Neural cell (in vitro differentiated cells): ENCODE data around the gene DUS1L. TPM values are rescaled to one million over a fixed set of nuclear protein-coding genes. Genes with fewer than 3 reads are reported as not detected.

Experiments used
- H2AFZ ChIP-seq: fragments of 200-600, 300-800 bp; sonication (generic), shearing (Covaris generic); 2 replicates; pipeline ENCODE4 v1.6.0; 2014; ENCODE audit warnings: low read depth, mild to moderate bottlenecking, antibody characterized with exemption, low read length, moderate library complexity
- H3F3A ChIP-seq: fragments of 200-600 bp; shearing (Covaris generic); 2 replicates; pipeline ENCODE4 v1.6.1; 2016; ENCODE audit warnings: mild to moderate bottlenecking, moderate library complexity, mixed read lengths, antibody characterized with exemption, low read length; ENCODE audit not compliant: insufficient read depth, poor library complexity, severe bottlenecking
- H3K27ac ChIP-seq: fragments of 200-600, 300-800 bp; sonication (generic), shearing (Covaris generic); 2 replicates; pipeline ENCODE4 v1.5.1; 2014; ENCODE audit warnings: mild to moderate bottlenecking, low read length, moderate library complexity
- H3K27me3 ChIP-seq: fragments of 300-800, 200-600 bp; sonication (generic), shearing (Covaris generic); 2 replicates; pipeline ENCODE4 v1.6.0; 2014; ENCODE audit warnings: mild to moderate bottlenecking, low read depth, low read length, moderate library complexity; ENCODE audit not compliant: insufficient read depth
- H3K36me3 ChIP-seq: fragments of 300-800, 200-600 bp; sonication (generic), shearing (Covaris generic); 2 replicates; pipeline ENCODE4 v1.5.1; 2014; ENCODE audit warnings: mild to moderate bottlenecking, antibody characterized with exemption, low read length, moderate library complexity; ENCODE audit not compliant: insufficient read depth
- H3K4me2 ChIP-seq: fragments of 300-800, 200-600 bp; sonication (generic), shearing (Covaris generic); 2 replicates; pipeline ENCODE4 v1.6.0; 2014; ENCODE audit warnings: mild to moderate bottlenecking, low read length
- H3K4me3 ChIP-seq: fragments of 300-800, 200-600 bp; sonication (generic), shearing (Covaris generic); 2 replicates; pipeline ENCODE4 v1.5.1; 2014; ENCODE audit warnings: mild to moderate bottlenecking, low read length, moderate library complexity
- H3K79me2 ChIP-seq: fragments of 200-600 bp; shearing (Covaris generic); replicated peaks from 2 replicates; pipeline ENCODE4 v1.6.0; 2014; ENCODE audit warnings: mild to moderate bottlenecking, low read length, moderate library complexity; ENCODE audit not compliant: insufficient read depth
- H3K9ac ChIP-seq: fragments of 300-800, 200-600 bp; sonication (generic), shearing (Covaris generic); 2 replicates; pipeline ENCODE4 v1.6.1; 2016; ENCODE audit warnings: mild to moderate bottlenecking, low read length, mixed read lengths
- H3K9me2 ChIP-seq: fragments of 200-600 bp; shearing (Covaris generic); 2 replicates; pipeline ENCODE4 v1.6.1; 2016; ENCODE audit warnings: mild to moderate bottlenecking, low read length, mixed read lengths; ENCODE audit not compliant: insufficient read depth
- H3K9me3 ChIP-seq: fragments of 200-600, 300-800 bp; sonication (generic), shearing (Covaris generic); 2 replicates; pipeline ENCODE4 v1.6.1; 2016; ENCODE audit warnings: mild to moderate bottlenecking, mixed run types, low read length, moderate library complexity, mixed read lengths
- H4K20me1 ChIP-seq: fragments of 200-600 bp; shearing (Covaris generic); 2 replicates; pipeline ENCODE4 v1.6.1; 2016; ENCODE audit warnings: mild to moderate bottlenecking, mixed run types; ENCODE audit not compliant: insufficient read depth
- CTCF ChIP-seq: fragments of 450-650 bp; IDR thresholded peaks from 2 replicates; pipeline ENCODE4 v1.5.1; 2014; ENCODE audit warnings: antibody characterized with exemption, mild to moderate bottlenecking, moderate library complexity; ENCODE audit not compliant: poor library complexity, severe bottlenecking
- EP300 ChIP-seq: fragments of 450-650 bp; conservative IDR thresholded peaks from 2 replicates; pipeline ENCODE4 v1.6.1; 2014; ENCODE audit warnings: antibody characterized with exemption, mild to moderate bottlenecking, moderate library complexity; ENCODE audit not compliant: poor library complexity, severe bottlenecking
- EZH2 ChIP-seq: fragments of 200-600, 300-800 bp; shearing (Covaris generic), sonication (generic); IDR thresholded peaks from 2 replicates; pipeline ENCODE4 v1.6.1; 2014; ENCODE audit warnings: antibody characterized with exemption, low read length, borderline replicate concordance, mild to moderate bottlenecking; ENCODE audit not compliant: insufficient read depth, poor library complexity, severe bottlenecking
- MXI1 ChIP-seq: fragments of 450-650 bp; conservative IDR thresholded peaks from 2 replicates; pipeline ENCODE4 v1.6.1; 2014; ENCODE audit warnings: antibody characterized with exemption, mild to moderate bottlenecking; ENCODE audit not compliant: poor library complexity, severe bottlenecking
- POLR2AphosphoS5 ChIP-seq: IDR thresholded peaks from 2 replicates; pipeline ENCODE4 v1.6.1; 2012
- RAD21 ChIP-seq: fragments of 450-650 bp; conservative IDR thresholded peaks from 2 replicates; pipeline ENCODE4 v1.6.1; 2014; ENCODE audit warnings: antibody characterized with exemption, mild to moderate bottlenecking, moderate library complexity
- REST ChIP-seq: IDR thresholded peaks from 2 replicates; pipeline ENCODE4 v1.6.1; 2012; ENCODE audit warnings: borderline replicate concordance
- SMC3 ChIP-seq: fragments of 450-650 bp; conservative IDR thresholded peaks from 2 replicates; pipeline ENCODE4 v1.6.1; 2014; ENCODE audit warnings: antibody characterized with exemption, mild to moderate bottlenecking, moderate library complexity; ENCODE audit not compliant: poor library complexity
- TAF1 ChIP-seq: IDR thresholded peaks from 2 replicates; pipeline ENCODE4 v1.6.1; 2012; ENCODE audit warnings: low read depth
- polyA plus RNA-seq: library from polyadenylated mRNA; depleted of rRNA; stranded (reverse); fragments of >200 nt; gene quantifications from 2 replicates; pipeline ENCODE4 v1.2.3, GENCODE V29; 2014

DUS1L gene
- polyA plus RNA-seq, 1 donor from 2014 or later: 100 TPM

GRCh38 chr17:82077617-82078358 is 12.2 kb upstream of the DUS1L start:
- Histone ChIP-seq H3K9me3 (no peaks in the 10 kb centered on the region), H3K9ac (no peak overlapping the region), H3K36me3 (no peaks in the 10 kb centered on the region), H3K27ac (no peak overlapping the region), H3K4me2 (no peak overlapping the region), H4K20me1 (no peaks in the 10 kb centered on the region), H3K4me3 (no peak overlapping the region), H3F3A (no peaks in the 10 kb centered on the region), H3K27me3 (no peaks in the 10 kb centered on the region), H2AFZ (no peak overlapping the region), H3K79me2 (no peaks in the 10 kb centered on the region), H3K9me2 (no peaks in the 10 kb centered on the region)
- TF ChIP-seq RAD21 (no peak), REST (no peak), TAF1 (no peak), SMC3 (no peak), MXI1 (no peak), CTCF (no peak), EZH2 (no peak), EP300 (no peak), POLR2AphosphoS5 (no peak)

- Histone ChIP-seq H3F3A (no peaks in the 10 kb centered on the region), H4K20me1 (no peaks in the 10 kb centered on the region), H3K9ac (no peak overlapping the region), H3K9me3 (no peaks in the 10 kb centered on the region), H3K27ac (no peak overlapping the region), H3K27me3 (no peaks in the 10 kb centered on the region), H3K79me2 (no peaks in the 10 kb centered on the region), H2AFZ (no peak overlapping the region), H3K9me2 (no peaks in the 10 kb centered on the region), H3K4me2 (no peak overlapping the region), H3K36me3 (no peaks in the 10 kb centered on the region), H3K4me3 (no peak overlapping the region)
- TF ChIP-seq SMC3: no peak
- no peak for TF ChIP-seq CTCF
- no peak for TF ChIP-seq EZH2
- TF ChIP-seq TAF1: no peak
- TF ChIP-seq EP300: no peak
- no peak for TF ChIP-seq POLR2AphosphoS5
Measured at GRCh38 chr17:82076785-82077591, 11.4 kb upstream of the DUS1L start.
